H1 (cell line): ENCODE measurements around the gene PHC2.

Experiments
- CEBPB ChIP-seq: IDR thresholded peaks from 2 replicates; pipeline ENCODE4 v1.6.1; 2012; ENCODE audit warnings: low read depth, low read length
- CHD1 ChIP-seq: IDR thresholded peaks from 2 replicates; pipeline ENCODE4 v1.6.1; 2012; ENCODE audit warnings: low read depth, low read length, improper control_type of control experiment
- CTCF ChIP-seq, 3 experiments: IDR thresholded peaks; 1 replicate in 2 of 3; 2 replicates in 1 of 3; pipeline versions ENCODE4 v1.5.1 to v1.6.1; 2011; ENCODE audit warnings: low read length in 3 of 3, mild to moderate bottlenecking in 3 of 3, inconsistent platforms in 2 of 3, low read depth in 1 of 3, moderate library complexity in 1 of 3; ENCODE audit not compliant: insufficient read depth in 1 of 3; ENCODE audit errors: control extremely low read depth in 1 of 3
- EP300 ChIP-seq, 2 experiments: IDR thresholded peaks; 1 replicate in 1 of 2; 2 replicates in 1 of 2; pipeline ENCODE4 v1.6.1; 2011 to 2012; ENCODE audit warnings: low read depth in 2 of 2, low read length in 2 of 2, mild to moderate bottlenecking in 2 of 2, borderline replicate concordance in 1 of 2, inconsistent platforms in 1 of 2, moderate library complexity in 1 of 2
- EZH2 ChIP-seq: fragments of 200-600 bp; sonication (generic); IDR thresholded peaks from 2 replicates; pipeline ENCODE4 v1.7.1; 2012; ENCODE audit warnings: low read depth, mild to moderate bottlenecking, moderate library complexity, low read length, inconsistent platforms; ENCODE audit not compliant: severe bottlenecking
- GABPA ChIP-seq: IDR thresholded peaks from 2 replicates; pipeline ENCODE4 v1.6.1; 2011; ENCODE audit warnings: mild to moderate bottlenecking, low read length, moderate library complexity, borderline replicate concordance; ENCODE audit not compliant: insufficient read depth
- HDAC2 ChIP-seq, 2 experiments: fragments of 300-600 bp in 1 of 2; sonication (generic) in 1 of 2; IDR thresholded peaks; 2 replicates each; pipeline ENCODE4 v1.6.1; 2011 to 2012; ENCODE audit warnings: low read depth in 2 of 2, low read length in 2 of 2, mild to moderate bottlenecking in 2 of 2, moderate library complexity in 2 of 2, borderline replicate concordance in 1 of 2, inconsistent platforms in 1 of 2
- MAFK ChIP-seq: IDR thresholded peaks from 2 replicates; pipeline ENCODE4 v1.6.1; 2012; ENCODE audit warnings: low read depth, mild to moderate bottlenecking, improper control_type of control experiment, low read length
- POLR2A ChIP-seq, 2 experiments: IDR thresholded peaks; 1 replicate in 1 of 2; 2 replicates in 1 of 2; pipeline ENCODE4 v1.6.1; 2011; ENCODE audit warnings: low read depth in 2 of 2, low read length in 2 of 2, mild to moderate bottlenecking in 2 of 2; ENCODE audit errors: control extremely low read depth in 1 of 2
- POLR2AphosphoS5 ChIP-seq: IDR thresholded peaks from 2 replicates; pipeline ENCODE4 v1.6.1; 2011; ENCODE audit warnings: low read depth, low read length
- RFX5 ChIP-seq: IDR thresholded peaks from 2 replicates; pipeline ENCODE4 v1.6.1; 2011; ENCODE audit warnings: low read depth, low read length, improper control_type of control experiment, borderline replicate concordance
- TAF7 ChIP-seq: optimal IDR thresholded peaks from 2 replicates; pipeline ENCODE3; 2011; ENCODE audit warnings: low read depth, mild to moderate bottlenecking, inconsistent platforms, low read length, moderate library complexity, borderline replicate concordance
- ZNF274 ChIP-seq: IDR thresholded peaks from 2 replicates; pipeline ENCODE4 v1.7.0; 2012; ENCODE audit warnings: low read length, borderline replicate concordance; ENCODE audit errors: extremely low read depth
- TF ChIP-seq, protein P1 (sequence below): IDR thresholded peaks from 2 replicates; pipeline ENCODE4 v1.6.1; 2011; ENCODE audit warnings: low read length, improper control_type of control experiment

DNA sequence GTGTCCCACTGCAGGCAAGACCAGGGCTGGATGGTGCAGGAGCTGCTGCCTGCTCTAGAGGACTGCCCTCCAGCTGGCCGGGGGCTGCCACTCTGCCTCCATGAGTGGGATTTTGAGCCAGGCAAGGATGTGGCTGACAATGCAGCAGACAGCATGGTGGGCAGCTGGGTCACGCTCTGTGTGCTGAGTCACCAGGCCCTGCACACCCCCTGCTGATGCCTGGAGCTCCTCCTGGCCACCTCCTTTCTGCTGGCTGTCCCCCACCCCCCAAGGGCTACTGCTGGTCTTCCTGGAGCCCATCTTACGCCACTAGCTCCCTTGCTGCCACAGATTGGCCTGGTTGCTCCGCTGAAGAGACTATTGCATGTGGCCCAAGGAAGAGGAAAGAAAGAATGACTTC, 37.6 kb upstream of the PHC2 start:
- no peak for TF ChIP-seq POLR2A (IDR thresholded peaks at IDR 0.05; ENCODE audit: control extremely low read depth in 1 of 2, low read depth in 2 of 2, low read length in 2 of 2)
- TF ChIP-seq, protein P1, sequence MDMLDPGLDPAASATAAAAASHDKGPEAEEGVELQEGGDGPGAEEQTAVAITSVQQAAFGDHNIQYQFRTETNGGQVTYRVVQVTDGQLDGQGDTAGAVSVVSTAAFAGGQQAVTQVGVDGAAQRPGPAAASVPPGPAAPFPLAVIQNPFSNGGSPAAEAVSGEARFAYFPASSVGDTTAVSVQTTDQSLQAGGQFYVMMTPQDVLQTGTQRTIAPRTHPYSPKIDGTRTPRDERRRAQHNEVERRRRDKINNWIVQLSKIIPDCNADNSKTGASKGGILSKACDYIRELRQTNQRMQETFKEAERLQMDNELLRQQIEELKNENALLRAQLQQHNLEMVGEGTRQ, result no peak
- TF ChIP-seq HDAC2 (IDR thresholded peaks at IDR 0.05; ENCODE audit: borderline replicate concordance in 1 of 2, low read depth in 2 of 2, low read length in 2 of 2), result no peak
- TF ChIP-seq TAF7, result no peak
- no peak for TF ChIP-seq POLR2AphosphoS5
- no peak for TF ChIP-seq EP300 (IDR thresholded peaks at IDR 0.05; ENCODE audit: borderline replicate concordance in 1 of 2, low read depth in 2 of 2, low read length in 2 of 2)
- TF ChIP-seq CEBPB, result no peak
- TF ChIP-seq ZNF274, result no peak
- TF ChIP-seq MAFK, result no peak
- no peak for TF ChIP-seq CHD1
- TF ChIP-seq RFX5, result no peak
- no peak for TF ChIP-seq GABPA
- no peak for TF ChIP-seq EZH2
- no peak for TF ChIP-seq CTCF (IDR thresholded peaks at IDR 0.05; ENCODE audit: control extremely low read depth in 1 of 3, insufficient read depth in 1 of 3, low read depth in 1 of 3, low read length in 3 of 3)
